ENCODE measurements around the gene PLEKHA4.
"Not testable (repeated sequence)": the region's sequence is repeated elsewhere in the genome, so short reads cannot be mapped to it uniquely, and the experiment has no call there.

The PLEKHA4 gene

DNA sequence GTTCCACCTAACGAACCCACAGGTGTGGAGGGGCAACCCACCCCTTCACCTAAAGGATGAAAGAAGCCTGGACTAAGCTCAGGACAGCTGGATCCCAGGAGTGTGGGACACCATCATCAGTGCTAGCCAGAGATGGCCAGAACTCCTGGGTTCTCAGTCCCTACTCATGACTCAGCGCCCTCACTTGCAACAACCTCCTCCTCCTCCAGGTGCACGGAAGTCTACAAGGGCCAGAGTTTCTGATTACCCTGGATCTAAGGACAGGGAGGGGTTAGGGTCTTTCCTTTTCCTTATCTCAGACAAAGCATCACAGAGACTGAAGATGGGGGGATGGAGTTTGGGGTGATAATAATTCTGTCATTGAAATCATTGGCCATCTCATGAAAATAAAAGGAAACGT is 22.1 kb upstream of the PLEKHA4 start:
- in situ Hi-C loops (cut with HindIII; ENCODE audit: low sequenced_read_pairs) = no loop called here

DNA sequence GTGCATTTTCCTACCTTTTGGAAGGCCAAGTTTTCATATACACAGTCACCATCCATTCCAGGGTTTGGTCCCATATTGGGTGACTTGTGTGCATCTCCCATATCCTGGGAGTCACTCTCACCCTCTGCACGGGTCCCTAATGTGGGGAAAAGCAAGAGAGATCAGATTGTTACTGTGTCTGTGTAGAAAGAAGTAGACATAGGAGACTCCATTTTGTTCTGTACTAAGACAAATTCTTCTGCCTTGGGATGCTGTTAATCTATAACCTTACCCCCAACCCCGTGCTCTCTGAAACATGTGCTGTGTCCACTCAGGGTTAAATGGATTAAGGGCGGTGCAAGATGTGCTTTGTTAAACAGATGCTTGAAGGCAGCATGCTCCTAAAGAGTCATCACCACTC is 21.1 kb upstream of the PLEKHA4 start:
- in situ Hi-C loops (cut with HindIII; ENCODE audit: low sequenced_read_pairs) = not testable (repeated sequence)

DNA sequence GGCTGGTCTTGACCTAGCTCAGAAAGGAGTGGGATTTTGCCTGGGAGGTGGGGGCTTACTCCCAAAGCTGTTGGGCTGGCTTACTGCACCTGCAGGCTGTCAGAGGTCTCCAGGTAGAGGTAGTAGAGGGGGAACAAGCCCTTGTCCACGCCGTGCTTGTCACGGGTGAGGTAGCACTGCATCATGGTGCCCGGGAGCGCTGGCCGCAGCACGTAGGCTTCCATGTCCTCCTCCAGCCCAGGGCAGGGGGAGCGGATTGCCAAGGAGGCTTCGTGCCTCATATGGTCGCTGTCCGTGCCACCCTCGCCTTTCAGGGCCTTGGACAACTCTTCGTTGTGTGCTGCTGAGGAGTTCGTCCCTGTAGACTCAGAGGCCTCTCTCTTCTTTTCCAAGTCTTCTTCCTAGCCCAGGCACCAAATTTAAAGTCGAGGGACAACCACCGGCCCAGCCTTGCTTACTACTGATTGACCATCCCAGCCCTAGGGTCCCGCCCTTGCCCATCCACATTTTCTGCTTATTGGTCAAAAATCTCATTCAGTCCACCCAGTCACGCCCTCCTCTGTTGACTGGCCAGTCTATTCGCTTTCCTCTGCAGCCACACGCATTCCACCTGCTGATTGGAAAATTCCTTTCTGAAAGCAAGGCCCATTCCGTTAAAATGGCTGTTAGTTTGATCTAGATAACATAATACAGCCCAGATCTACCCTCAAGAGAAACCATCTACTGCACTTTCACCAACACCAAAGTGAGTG is 19.6 kb upstream of the PLEKHA4 start:
- in situ Hi-C loops (cut with HindIII; ENCODE audit: low sequenced_read_pairs) = no loop called here

DNA sequence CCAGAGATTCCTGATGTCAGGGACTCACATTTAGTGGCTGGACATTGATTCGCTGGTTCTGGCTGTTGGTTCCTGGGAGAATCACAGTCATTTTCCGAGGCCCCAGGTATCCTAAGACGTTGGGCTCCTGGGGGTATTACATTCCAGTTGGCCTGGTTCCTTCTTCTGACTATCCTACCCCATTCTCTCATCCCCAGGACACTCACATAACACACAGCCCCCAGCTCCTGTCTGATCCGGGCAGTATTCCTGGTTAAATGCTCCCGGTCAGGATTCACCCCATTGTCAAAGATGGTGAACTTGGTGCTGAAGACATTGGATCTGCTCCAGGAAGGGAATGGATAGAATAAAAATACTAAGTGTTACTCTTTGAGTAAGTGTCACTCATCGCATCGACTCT is 15.3 kb upstream of the PLEKHA4 start:
- in situ Hi-C loops (cut with HindIII; ENCODE audit: low sequenced_read_pairs) = no loop called here

DNA sequence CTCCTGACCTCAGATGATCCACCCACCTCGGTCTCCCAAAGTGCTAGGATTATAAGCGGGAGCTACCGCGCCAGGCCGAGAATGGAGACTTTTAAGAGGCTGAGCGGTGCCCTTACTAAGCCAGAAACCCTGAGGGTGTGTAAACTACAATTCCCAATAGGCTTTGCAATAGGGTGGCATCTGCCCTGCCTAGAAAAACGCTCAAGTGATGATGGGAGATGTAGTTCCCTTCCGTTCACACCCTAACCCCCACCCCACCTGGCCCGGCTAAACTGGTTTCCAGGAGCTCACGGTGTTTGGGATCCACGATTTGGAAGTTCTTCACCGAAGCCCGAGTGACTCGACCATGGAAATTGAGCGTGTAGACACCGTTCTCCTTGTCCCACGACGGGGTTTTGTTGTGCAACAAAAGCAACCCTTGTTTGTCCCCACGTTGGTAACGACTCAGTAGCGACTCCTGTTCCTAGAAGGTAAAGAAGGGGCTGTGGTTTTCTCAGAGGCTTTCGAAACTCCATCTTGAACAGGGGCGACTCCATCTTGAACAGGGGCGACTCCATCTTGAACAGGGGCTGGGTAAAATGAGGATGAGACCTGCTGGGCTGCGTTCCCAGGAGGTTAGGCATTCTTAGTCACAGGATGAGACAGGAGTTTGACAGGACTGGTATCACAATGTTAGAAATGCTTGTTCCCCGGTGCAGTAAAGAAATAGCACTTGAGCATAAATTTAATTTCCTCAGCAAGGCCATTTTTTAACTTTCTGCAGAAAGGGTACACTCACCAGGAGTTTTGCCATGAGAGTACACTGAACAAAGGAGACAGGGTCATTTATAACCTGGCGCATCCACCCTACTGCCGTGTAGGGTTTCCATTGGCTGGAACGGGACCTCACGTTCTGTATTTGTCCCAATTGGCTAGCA is 13.6 kb upstream of the PLEKHA4 start:
- in situ Hi-C loops (cut with HindIII; ENCODE audit: low sequenced_read_pairs) = no loop called here

DNA sequence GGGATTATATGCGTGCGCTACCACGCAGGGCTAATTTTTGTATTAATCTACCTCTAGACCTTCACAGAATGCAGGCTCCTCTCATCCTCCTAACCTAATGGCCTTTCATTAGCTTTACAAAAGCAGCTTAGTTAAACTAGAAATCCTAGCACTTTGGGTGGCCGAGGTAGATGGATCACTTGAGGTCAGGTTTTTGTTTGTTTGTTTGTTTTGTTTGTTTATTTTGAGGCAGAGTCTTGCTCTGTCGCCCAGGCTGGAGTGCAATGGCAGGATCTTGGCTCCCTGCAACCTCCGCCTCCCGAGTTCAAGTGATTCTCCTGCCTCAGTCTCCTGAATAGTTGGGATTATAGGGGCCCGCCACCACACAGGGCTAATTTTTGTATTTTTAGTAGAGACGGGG is 11.3 kb upstream of the PLEKHA4 start:
- in situ Hi-C loops (cut with HindIII; ENCODE audit: low sequenced_read_pairs) = not testable (repeated sequence)

DNA sequence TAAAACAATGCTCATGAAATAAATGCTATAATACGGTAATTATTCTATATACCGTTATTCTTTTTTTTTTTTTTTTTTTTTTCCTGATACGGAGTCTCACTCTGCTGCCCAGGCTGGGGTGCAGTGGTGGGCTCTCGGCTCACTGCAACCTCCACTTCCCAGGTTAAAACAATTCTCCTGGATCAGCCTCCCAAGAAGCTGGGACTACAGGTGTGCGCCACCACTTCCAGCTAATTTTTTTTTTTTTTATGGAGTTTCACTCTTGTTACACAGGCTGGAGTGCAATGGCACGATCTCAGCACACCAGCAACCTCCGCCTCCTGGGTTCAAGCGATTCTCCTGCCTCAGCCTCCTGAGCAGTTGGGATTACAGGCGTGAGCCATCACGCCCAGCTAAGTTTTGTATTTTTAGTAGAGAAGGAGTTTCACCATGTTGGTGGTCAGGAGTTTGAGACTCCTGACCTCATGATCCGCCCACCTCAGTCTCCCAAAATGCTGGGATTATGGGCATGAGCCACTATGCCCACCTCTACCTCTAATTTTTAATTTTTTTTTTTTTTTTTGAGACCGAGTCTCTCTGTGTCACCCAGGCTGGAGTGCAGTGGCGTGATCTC is 10.7 kb upstream of the PLEKHA4 start:
- in situ Hi-C loops (cut with HindIII; ENCODE audit: low sequenced_read_pairs) = no loop called here

DNA sequence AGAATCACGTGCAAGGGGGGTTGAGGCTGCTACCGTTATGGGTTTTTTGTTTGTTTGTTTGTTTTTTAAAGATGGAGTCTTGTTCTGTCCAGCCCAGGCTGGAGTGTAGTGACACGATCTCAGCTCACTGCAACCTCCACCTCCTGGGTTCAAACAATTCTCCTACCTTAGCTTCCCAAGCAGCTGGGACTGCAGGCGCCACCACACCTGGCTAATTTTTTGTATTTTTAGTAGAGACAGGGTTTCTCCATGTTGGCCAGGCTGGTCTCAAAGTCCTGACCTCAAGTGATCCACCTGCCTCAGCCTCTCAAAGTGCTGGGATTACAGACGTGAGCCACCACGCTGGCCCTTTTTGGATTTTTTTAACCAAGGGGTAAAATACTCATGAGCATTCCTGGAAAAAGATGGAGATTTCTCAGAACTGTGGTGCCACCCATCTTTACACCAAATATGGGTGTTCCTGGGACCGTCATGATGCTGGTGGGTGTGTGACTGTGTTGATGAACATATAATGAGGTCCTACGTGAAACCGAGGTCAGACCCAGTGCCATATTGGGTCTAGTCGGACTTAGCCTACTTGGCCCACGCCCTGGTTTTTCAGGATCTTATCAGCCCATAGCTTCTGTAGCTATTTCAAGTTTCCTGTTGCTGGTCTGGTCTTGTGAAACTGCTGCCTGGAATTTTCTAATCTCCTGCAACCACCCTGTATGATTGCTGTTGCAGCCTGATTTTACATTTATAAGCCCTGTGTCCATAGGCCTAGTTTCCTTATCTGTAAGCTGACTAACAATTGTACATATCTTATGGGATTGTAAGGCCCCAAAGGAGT is 10.0 kb upstream of the PLEKHA4 start:
- in situ Hi-C loops (cut with HindIII; ENCODE audit: low sequenced_read_pairs) = no loop called here

DNA sequence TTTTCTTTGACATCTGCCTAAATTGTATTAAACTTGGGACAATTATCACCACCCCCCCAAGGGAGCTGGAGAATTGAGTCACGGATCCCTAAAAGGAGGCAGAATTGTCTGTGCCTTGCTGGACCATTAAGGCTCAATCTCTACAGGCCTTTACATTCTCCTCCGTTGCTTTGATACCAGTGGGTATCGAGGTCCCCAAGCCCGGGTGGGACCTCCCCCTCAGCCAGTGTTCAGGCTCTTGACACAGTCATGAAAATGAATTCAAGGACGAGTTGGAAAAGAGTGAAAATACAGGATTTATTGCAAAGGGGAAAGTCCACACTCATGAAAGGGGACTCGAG is 9.4 kb upstream of the PLEKHA4 start:
- in situ Hi-C loops (cut with HindIII; ENCODE audit: low sequenced_read_pairs) = no loop called here

DNA sequence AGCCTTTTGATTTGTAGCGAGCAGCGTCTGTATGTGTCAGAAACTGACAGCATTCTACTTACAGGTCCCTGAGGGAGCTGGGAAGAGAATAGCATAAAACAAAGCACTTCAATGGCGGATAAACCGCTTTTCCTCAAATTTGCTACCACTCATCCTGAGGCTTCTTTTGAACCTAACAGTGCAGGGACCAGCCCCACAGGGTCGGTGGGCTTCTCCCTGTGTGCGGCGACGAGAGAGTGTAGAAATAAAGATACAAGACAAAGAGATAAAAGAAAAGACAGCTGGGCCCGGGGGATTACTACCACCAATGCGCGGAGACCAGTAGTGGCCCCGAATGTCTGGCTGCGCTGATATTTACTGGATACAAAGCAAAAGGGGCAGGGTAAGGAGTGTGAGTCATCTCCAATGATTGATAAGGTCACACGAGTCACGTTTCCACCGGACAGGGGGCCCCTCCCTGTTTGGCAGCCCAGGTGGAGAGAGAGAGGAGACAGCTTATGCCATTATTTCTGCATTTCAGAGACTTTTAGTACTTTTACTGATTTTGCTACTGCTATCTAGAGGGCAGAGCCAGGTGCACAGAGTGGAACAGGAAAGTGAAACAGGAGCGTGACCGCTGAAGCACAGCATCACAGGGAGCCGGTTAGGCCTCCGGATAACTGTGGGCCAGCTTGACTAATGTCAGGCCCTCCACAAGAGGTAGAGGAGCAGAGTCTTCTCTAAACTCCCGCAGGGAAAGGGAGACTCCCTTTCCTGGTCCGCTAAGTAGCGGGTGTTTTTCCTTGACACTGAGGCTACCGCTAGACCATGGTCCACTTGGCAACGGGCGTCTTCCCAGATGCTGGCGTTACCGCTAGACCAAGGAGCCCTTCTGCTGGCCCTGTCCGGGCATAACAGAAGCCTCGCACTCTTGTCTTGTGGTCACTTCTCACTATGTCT is 7.9 kb upstream of the PLEKHA4 start:
- in situ Hi-C loops (cut with HindIII; ENCODE audit: low sequenced_read_pairs) = not testable (repeated sequence)

DNA sequence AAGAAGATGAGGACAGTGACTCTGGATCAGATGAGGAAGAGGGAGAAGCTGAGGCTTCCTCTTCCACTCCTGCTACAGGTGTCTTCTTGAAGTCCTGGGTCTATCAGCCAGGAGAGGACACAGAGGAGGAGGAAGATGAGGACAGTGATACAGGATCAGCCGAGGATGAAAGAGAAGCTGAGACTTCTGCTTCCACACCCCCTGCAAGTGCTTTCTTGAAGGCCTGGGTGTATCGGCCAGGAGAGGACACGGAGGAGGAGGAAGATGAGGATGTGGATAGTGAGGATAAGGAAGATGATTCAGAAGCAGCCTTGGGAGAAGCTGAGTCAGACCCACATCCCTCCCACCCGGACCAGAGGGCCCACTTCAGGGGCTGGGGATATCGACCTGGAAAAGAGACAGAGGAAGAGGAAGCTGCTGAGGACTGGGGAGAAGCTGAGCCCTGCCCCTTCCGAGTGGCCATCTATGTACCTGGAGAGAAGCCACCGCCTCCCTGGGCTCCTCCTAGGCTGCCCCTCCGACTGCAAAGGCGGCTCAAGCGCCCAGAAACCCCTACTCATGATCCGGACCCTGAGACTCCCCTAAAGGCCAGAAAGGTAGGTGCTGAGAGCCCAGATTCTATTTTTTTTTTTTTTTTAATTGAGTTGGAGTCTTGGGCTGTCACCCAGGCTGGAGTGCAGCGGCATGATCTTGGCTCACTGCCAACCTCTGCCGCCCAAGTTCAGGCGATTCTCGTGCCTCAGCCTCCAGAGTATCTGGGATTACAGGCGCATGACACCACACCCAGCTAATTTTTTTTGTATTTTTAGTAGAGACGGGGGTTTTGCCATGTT is 6.1 kb upstream of the PLEKHA4 start:
- in situ Hi-C loops (cut with HindIII; ENCODE audit: low sequenced_read_pairs) = no loop called here

DNA sequence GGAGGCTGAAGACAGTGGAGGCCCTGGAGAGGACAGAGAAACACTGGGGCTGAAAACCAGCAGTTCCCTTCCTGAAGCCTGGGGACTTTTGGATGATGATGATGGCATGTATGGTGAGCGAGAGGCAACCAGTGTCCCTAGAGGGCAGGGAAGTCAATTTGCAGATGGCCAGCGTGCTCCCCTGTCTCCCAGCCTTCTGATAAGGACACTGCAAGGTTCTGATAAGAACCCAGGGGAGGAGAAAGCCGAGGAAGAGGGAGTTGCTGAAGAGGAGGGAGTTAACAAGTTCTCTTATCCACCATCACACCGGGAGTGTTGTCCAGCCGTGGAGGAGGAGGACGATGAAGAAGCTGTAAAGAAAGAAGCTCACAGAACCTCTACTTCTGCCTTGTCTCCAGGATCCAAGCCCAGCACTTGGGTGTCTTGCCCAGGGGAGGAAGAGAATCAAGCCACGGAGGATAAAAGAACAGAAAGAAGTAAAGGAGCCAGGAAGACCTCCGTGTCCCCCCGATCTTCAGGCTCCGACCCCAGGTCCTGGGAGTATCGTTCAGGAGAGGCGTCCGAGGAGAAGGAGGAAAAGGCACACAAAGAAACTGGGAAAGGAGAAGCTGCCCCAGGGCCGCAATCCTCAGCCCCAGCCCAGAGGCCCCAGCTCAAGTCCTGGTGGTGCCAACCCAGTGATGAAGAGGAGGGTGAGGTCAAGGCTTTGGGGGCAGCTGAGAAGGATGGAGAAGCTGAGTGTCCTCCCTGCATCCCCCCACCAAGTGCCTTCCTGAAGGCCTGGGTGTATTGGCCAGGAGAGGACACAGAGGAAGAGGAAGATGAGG is 5.3 kb upstream of the PLEKHA4 start:
- in situ Hi-C loops (cut with HindIII; ENCODE audit: low sequenced_read_pairs) = no loop called here

DNA sequence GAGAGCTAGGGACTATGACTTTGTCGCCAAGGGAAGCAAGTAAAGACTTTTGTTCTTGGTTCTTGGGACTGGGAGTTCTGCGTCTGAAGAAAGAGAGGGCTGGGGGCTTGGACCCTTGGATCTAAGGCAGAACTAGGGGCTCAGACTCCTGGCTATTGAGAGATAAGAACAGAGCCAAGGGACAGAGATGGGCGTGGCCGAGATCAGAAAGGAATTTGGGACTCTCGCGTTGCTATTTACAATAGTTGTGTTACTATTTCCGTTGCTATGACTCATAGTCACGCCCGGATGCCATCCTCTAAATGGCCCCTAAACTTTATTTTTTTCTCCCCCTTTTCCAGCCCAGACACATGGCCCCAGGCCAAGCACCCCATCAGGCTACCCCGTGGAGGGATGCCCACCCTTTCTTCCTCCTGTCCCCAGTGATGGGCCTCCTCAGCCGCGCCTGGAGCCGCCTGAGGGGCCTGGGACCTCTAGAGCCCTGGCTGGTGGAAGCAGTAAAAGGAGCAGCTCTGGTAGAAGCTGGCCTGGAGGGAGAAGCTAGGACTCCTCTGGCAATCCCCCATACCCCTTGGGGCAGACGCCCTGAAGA is 4.6 kb upstream of the PLEKHA4 start:
- in situ Hi-C loops (cut with HindIII; ENCODE audit: low sequenced_read_pairs) = no loop called here

DNA sequence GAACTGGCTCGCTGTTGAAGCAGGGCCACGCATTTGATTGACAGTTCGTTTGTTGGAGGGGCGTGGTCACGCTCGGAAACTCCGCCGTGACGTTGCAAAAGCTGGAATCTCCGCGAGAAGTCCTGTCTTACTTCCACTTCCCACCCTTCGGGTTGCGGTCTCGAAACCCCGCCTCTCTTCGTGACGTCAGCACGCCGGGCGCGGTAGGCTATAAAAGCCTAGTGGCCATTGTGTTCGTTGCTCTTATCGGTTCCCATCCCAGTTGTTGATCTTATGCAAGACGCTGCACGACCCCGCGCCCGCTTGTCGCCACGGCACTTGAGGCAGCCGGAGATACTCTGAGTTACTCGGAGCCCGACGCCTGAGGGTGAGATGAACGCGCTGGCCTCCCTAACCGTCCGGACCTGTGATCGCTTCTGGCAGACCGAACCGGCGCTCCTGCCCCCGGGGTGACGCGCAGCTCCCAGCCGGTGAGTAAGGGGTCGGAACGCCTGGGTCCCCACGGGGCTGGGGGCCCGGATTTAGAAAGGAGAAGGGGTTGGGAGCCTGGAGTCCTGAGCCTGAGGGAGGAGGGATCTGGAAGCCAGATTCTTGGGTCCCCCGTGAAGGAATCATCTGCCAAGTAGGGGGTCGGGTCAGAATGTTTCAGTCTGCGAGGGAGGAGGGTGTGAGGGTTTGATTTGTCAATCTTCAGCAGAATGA is 3.9 kb upstream of the PLEKHA4 start, which contains the start of gene PPP1R15A:
TSS of gene PPP1R15A (plus strand) at position 240 of the 702 bp plus-strand sequence. CDS start 813 bp downstream, outside the sequence.
- in situ Hi-C loops (cut with HindIII; ENCODE audit: low sequenced_read_pairs) = no loop called here

DNA sequence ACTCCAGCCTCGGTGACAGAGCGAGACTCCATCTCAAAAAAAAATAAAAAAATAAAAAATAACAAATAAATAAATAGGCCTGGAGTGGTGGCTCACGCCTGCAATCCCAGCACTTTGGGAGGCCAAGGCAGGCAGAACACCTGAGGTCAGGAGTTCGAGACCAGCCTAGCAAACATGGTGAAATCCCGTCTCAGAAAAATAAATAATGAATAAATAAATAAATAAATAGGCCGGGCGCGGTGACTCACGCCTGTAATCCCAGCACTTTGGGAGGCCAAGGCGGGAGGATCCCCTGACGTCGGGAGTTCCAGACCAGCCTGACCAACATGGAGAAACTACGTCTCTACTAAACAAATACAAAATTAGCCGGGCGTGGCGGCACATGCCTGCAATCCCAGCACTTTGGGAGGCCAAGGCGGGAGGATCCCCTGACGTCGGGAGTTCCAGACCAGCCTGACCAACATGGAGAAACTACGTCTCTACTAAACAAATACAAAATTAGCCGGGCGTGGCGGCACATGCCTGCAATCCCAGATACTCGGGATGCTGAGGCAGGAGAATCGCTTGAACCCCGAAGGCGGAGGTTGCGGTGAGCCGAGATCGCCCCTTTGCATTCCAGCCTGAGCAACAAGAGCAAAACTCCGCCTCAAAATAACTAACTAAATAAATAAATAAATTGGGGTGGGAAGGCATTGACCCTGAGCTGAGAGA is 3.2 kb upstream of the PLEKHA4 start:
- in situ Hi-C loops (cut with HindIII; ENCODE audit: low sequenced_read_pairs) = not testable (repeated sequence)

DNA sequence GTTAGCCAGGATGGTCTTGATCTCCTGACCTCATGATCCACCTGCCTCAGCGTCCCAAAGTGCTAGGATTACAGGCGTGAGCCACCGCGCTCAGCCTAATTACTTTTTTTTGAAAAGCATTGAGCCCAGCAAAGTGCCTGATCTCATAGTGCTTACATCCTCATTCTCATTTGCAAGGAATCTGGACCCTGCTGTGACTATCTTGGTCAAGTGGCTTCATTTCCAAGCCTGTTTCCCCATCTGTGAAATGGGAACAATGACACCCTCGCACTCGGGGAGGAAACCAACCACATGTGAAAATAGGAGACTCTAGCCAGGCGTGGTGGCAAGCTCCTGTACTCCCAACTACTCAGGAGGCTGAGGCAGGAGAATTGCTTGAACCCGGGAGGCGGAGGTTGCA is 1.6 kb upstream of the PLEKHA4 start:
- in situ Hi-C loops (cut with HindIII; ENCODE audit: low sequenced_read_pairs) = no loop called here

All from DLD1 (cell line).